Hepatic stellate cell (primary cell): Measurements from ENCODE around the gene TDRD10.

Experiments used
- DNase-seq: peaks from one replicate; pipeline ENCODE4 v3.0.0; 2011; ENCODE audit warnings: low spot score

TDRD10 gene, protein sequence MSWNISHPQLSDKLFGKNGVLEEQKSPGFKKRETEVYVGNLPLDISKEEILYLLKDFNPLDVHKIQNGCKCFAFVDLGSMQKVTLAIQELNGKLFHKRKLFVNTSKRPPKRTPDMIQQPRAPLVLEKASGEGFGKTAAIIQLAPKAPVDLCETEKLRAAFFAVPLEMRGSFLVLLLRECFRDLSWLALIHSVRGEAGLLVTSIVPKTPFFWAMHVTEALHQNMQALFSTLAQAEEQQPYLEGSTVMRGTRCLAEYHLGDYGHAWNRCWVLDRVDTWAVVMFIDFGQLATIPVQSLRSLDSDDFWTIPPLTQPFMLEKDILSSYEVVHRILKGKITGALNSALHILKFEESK

DNA sequence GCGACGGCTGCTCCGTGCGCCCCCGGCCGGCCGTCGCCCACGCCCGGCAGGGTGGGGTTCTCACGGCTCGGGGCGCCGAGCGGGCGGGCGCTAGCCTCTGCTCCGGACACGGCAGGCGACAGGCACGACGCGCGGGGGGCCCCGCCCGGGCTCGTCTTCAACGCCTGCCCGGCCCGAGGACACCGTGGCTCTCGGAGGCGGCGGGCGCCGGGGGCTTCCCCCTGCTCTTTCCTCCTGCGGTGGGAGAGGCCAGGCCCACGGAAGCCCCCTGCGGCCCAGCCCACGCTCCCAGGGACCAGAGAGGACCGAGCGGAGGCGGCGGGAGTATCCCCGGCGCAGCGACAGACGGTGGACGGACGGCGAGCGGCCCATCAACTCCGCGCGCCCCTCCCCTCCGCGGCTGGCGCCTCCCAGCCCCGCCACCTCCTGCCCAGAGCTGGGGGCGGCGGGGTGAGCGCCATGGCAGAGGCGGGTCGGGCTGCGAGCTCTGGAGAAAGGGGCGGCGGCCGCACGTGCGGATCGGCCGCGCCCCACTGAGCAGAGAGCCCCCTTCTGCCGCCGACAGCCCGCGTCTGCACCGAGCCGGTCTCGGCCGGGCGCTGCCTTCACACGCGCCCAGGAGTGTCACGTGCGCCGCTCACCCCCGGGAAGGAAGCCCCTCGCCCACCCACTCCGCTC lies at the start of gene TDRD10, which contains the start of gene SHE:
TSS of gene TDRD10 (plus strand) at position 154 of the 678 bp plus-strand sequence. CDS start 4,685 bp downstream, outside the sequence.
TSS of gene SHE (minus strand) at position 347 of the 678 bp plus-strand sequence. CDS start 386 bp downstream, outside the sequence.
- no peak for DNase-seq

DNA sequence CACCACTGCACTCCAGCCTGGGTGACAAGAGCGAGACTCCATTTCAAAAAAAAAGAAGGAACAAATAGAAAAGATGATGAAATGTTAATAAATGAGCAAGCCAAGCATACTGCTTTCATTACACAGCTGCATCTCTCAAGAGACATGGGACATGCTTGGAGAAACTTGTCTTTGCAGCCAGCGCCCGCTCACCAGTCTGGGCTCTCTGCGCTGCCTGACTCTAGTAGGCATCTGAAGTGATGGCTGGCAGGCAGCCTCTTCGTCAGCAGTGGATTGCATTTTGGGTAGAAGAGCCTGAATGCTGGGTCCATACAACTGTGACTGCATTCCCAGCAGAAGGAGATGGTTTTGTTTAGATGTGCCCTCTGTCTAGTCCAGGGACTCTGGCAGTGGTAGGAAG lies 48.9 kb upstream of the TDRD10 start:
- DNase-seq, result no peak

DNA sequence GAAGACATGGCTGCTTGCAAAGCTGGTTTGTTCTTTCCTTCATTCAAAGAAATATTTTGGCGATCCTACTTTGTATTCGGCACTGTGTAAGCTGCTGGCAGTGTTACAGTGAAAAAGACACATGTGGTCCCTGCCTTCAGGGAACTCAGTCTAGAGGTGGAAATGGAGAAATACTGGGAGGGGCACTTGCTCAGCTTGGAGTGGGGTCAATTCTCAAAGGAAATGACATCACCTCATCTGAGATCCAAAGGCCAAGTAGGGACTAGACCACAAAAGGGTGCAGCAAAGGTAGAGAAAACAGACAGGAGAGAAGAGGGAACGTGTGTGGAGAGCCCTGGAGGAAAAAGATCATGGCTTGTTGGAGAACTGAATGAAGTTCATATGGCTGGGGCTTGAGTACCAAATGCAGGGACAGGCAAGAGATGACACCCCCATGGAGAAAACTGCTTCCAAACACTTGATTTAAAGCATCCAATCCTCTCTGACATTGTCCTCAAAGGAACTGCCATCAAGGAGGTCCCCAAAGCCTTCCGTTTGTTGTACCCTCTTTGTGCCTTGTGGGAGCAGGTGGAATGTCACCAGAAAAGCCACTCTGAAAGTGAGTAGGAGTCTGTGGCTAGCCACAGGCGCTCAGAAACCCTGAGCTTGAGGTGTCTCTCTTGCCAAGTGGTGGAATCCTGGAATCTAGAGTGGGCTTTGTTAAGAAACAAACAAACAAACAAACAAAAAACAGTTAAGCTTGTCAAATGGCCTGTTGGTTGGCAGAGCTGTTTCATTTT lies 48.3 kb upstream of the TDRD10 start:
- no peak for DNase-seq

DNA sequence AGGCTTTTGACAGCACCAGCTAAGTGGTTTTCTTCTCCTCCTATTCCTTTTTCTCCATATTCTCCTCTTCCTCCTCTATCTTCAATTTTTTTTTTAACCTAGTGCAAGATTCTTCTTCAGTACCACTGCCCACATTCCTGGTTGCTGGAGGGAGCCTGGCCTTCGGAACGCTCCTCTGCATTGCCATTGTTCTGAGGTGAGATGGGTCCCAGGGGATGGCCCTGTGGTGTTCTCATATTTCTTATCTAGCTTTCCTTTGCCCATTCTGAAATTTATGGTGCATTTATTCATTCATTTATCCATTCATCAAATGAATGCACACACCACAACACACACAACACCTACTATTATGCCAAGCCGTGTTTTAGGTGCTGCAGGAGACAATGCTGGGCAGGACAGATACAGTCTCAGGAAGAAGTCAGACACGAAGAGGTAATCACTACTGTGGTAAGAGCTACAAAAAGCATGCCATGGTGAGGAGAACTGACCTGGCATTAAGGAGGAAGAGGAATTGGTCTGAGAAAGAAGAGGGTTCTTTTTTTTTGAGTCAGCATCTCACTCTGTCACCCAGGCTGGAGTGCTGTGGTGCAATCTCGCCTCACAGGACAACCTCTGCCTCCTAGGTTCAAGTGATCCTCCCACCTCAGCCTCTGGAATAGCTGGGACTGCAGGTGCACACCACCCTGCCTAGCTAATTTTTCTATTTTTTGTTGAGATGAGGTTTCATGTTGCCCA lies 47.5 kb upstream of the TDRD10 start:
- DNase-seq, result no peak

DNA sequence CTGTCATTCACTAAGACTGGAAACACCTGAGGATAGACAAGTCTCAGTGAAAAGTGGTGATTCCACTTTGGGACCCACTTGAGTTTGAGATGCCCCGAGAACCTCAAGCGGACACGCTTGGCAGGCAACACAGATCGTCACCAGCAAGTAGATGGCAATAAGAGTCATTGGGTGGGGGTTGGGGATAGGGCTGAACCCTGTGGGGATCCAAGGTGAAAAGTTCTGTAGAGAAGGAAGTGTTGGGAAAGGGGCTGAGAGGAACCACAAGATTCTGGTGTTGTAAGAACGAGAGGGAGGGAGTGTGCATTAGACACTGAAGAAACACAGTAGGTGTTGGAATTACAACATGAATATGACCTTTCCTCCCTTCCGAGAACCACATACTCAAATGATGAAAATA lies 45.4 kb upstream of the TDRD10 start:
- DNase-seq, result no peak

DNA sequence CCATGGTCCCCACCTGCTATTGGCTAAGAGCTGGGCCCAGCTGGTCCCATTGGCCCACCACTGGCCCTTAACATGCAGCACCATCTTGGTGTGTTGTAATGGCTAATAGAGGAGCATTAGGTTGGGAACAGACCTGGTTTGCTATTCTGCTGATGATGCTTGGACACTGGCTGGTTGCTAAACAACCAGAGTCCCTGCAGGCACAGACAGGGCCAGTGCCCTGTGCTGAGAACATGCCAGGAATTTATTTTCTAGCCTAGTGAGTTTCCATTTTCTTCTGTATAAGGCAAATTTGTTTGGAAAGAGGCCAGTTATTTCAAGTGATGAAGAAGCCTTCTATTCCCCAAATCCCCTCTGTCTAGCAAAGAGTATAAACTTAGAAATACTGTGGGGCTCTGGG lies 42.9 kb upstream of the TDRD10 start:
- no peak for DNase-seq

DNA sequence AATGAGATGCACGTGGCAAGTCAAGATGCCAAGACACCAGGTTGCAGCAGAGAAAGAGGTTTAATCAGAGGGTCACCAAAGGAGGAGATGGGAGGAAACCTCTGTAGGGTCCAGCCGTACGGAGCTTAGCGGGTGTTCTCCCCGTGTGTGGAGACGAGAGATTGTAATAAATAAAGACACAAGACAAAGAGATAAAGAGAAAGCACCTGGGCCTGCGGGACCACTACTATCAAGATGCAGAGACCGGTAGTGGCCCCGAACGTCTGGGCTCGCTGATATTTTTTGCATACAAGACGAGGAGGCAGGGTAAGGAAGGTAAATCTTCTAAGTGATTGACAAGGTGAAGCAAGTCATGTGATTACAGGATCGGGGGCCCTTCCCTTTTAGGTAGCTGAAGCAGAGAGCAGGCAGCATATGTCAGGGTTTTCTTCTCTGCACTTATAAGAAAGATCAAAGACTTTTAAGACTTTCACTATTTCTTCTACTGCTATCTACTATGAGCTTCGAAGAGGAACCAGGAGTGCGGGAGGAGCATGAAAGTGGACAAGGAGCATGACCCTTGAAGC lies 41.2 kb upstream of the TDRD10 start:
- DNase-seq, result no peak

DNA sequence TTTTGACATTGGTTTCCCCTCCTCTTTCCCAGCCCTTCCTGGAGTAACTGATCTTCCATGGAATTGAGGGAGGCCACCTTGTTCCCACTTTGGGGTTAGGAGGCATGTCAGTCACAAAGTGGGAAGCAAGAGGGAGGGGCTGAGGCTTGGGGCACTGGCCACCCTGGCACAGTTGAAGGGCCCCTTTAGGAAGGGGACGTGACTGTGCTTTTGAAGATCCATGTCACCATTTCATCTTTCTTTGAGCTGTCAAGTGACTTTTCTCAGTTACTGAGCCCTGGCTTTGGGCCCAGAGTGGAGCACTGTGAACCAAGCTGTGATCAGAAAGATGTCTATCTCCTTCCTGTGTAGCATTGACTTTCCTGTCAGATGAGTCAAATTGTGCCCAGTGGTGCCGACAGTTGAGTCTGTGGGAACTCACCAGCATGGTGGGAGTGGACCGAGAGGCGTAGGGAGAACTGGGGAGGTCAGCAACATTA lies 38.5 kb upstream of the TDRD10 start:
- DNase-seq, result no peak

DNA sequence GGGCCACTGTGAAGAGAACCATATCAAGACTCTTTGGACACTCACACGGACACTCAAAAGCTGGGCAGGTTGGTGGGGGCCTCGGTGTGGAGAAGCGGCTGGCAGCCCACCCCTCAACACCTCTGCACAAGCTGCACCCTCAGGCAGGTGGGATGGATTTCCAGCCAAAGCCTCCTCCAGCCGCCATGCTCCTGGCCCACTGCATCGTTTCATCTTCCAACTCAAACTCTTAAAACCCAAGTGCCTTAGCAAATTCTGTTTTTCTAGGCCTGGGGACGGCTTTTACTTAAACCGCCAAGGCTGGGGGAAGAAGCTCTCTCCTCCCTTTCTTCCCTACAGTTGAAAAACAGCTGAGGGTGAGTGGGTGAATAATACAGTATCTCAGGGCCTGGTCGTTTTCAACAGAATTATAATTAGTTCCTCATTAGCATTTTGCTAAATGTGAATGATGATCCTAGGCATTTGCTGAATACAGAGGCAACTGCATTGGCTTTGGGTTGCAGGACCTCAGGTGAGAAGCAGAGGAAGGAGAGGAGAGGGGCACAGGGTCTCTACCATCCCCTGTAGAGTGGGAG lies 36.3 kb upstream of the TDRD10 start:
- DNase-seq, result no peak

DNA sequence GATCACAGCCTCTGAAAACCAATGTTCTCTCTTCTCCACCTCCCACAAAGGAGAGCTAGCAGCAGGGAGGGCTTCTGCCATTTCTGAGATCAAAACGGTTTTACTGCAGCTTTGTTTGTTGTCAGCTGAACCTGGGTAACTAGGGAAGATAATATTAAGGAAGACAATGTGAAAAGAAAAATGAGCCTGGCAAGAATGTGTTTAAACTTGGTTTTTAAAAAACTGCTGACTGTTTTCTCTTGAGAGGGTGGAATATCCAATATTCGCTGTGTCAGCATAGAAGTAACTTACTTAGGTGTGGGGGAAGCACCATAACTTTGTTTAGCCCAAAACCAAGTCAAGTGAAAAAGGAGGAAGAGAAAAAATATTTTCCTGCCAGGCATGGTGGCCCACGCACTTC lies 35.8 kb upstream of the TDRD10 start:
- no peak for DNase-seq

DNA sequence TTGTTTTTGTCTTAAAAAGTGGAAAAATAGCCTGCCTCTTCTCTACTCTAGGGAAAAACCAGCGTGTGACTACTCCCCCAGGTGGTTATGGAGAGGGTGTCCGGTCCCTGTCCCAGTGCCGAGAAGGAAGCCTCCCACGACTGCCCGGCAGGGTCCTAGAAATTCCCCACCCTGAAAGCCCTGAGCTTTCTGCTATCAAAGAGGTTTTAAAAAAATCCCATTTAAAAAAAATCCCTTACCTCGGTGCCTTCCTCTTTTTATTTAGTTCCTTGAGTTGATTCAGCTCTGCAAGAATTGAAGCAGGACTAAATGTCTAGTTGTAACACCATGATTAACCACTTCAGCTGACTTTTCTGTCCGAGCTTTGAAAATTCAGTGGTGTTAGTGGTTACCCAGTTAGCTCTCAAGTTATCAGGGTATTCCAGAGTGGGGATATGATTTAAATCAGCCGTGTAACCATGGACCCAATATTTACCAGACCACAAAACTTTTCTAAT lies 35.0 kb upstream of the TDRD10 start:
- no peak for DNase-seq

DNA sequence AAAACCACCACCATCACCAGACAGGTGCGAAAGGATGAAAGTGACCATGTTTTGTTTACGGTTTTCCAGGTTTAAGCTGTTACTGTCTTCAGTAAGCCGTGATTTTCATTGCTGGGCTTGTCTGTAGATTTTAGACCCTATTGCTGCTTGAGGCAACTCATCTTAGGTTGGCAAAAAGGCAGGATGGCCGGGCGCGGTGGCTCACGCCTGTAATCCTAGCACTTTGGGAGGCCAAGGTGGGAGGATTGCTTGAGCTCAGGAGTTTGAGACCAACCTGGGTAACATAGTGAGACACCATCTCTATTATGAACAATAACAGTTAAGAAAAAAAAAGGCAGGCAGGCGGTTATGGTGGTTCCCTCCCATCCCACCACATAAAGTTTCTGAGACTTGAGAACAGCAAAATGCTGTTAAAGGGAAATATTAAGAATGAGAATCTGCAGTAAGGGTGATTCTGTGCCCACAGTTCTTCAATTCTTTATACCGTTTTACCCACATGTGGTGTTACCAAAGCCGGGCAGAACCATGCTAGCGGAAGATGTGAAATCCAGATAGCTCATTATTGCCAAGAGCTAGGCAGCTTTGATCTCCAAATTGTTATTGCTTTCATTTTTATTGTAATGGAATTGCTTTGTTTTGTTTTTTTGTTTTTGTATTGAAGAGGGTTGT lies 34.5 kb upstream of the TDRD10 start:
- DNase-seq, result no peak

DNA sequence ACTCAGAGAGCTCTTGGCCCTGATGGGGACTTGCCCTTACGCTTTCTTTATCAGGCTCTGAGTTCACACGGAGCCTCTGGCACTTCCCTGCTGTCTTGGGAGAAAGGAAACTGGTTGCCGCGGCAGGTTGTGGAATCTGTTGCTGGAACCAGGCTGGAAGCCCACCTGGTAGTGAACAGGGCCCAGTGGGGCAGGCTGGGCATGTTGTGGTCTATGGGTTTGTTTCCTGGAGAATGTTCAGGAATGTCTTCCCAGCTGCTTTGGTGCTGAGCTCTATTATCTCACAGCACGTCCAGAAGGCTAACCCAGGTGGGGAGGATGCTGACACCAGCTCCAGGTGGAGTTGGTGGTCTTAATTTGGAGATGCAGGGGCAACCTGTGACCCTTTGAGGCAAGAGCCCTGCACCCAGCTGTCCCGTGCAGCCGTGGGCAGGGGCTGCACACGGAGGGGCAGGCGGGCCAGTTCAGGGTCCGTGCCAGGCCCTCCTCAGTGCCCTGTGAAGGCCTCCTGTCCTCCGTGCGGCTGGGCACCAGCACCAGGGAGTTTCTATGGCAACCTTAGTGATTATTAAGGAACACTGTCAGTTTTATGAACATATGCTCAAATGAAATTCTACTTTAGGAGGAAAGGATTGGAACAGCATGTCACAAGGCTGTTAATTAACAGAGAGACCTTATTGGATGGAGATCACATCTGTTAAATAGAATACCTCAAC lies 33.3 kb upstream of the TDRD10 start:
- no peak for DNase-seq

DNA sequence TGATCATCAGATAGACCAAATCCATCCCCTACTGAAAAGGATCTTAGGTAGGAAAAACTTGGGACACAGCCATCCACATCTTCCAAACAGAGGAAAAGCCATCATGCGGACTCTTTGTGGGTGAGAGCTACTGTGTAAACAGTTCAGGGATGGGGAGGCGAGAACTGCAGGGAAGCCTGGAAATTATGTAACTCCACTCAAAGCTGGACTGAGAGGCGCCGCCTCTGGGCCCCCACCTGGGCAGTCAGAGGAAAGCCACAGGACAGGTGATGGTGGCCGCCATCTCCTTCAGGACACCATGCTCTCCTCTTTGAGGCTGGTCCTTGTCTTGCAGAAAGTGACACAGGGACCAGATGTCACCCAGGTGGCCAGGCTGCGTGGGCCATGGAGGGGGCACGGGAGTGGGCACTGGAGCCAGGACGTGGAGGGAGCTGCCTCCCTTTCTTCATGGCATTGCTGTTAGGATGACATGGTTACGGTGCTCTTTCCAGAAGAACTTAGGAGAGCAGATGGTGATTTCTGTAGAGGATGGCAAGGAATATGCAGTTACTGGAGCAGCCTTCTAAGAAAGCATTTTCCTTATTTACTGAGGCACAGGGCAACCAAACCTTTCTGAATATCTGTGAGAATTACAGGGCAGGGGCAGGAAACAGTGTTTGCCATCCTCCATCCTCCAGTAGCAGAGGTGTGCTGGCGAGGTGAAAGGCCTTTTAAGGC lies 32.0 kb upstream of the TDRD10 start:
- no peak for DNase-seq

DNA sequence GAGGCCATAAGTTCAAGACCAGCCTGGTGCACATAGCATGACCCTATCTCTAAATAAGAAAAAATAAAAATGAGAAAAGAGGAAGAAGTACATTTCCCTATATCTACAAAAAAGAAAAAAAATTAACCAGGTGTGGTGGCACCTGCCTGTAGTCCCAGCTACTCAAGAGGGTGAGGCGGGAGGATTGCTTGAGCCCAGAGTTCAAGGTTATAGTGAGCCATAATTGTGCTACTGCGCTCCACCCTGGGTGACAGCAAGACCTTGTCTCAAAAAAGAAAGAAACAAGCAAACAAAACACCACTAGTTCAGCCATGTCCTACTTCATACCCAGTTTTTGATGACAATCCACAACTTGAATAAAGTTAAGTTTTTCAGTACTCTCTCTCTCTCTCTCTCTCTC lies 30.7 kb upstream of the TDRD10 start:
- DNase-seq, result no peak

DNA sequence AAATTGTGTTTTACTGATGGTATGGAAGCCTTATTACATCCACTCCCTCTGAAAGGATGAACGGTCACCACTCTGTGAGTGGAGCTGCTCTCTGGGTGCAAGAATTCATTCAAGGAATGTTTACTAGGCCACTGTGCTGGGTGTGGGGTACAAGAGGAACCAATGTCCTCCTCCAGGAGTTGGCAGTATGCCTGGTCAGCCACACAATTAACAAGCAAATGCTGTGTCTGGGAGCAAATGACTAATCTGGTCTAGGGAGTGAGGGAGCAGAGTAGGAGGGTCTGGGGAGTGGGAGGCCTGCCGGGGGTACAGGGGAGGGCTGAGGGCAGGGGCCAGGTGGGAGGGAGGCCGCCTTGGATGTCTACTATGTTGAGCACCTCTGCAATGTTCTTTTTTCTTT lies 27.2 kb upstream of the TDRD10 start:
- peak; percentile 54 for DNase-seq

DNA sequence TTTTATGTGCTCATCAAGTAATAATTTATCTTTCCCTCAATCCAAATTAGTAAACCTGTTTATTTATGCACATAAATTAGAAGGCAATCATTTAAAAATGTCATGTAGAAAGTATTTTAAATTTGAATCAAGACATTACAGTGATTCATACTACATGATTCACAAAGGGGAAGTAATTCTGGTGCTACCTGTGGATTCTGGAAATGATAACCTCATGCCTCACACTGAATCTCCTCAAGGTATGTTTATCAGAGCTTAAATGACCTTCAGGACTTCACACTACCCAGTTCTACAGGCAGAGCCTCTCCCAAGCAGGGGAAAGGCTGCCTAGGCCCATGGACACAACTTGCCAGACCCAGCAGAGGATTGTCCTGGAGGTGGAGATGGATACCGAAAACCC lies 25.2 kb upstream of the TDRD10 start:
- DNase-seq, result no peak

DNA sequence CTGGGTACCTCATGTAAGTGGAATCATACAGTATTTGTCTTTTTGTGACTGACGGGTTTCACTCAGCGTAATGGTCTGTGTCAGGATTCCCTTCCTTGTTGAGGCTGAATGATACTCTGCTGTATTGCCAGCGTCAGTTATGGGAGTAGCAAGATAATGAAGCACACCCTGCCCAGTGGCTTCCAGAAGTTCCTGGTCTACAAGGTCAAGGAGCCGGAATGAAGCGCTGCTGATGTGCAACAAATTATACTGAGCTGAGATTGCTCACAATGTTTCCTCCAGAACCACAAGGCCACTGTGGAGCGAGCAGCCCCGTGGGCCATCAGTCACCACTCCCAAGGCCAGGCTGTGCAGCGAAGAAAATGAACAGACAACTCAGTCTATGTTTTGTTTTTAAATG lies 24.0 kb upstream of the TDRD10 start:
- DNase-seq, result no peak

DNA sequence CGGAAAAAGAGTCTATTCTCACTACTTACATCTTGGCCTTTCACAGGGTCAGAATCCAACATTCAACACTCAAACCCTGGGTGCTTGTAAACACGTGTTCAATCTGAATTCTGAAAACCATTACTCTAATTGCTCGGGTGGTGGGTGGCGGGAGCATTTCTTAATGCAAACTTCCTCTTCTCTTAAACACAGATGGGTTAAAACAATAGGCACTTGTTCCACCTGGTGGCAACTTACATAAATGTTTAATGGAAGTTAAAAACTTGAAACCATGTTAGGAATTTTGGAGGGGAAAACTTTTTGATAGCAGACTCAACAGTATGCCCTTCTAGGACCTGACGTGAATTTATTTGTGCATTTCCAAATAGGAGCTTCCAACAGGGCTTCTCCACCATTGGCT lies 23.4 kb upstream of the TDRD10 start:
- DNase-seq, result no peak
